Activated T-cell treated with anti-CD3 and anti-CD28 coated beads for 4 hours (primary cell): ENCODE measurements around the gene ATG16L1.

Experiments used
- DNase-seq: peaks from one replicate; pipeline ENCODE4 v3.0.0-alpha.2; 2020

Gene ATG16L1

GRCh38 chr2:233338046-233338445 lies 86.6 kb downstream of the ATG16L1 start:
- DNase-seq: no peak

GRCh38 chr2:233338812-233339368 lies 87.4 kb downstream of the ATG16L1 start:
- no peak for DNase-seq

GRCh38 chr2:233339427-233339826 lies 88.0 kb downstream of the ATG16L1 start:
- no peak for DNase-seq

- no peak for DNase-seq
Observed at GRCh38 chr2:233341296-233341695, 89.8 kb downstream of the ATG16L1 start.

- DNase-seq: no peak
Observed at GRCh38 chr2:233342301-233342700, 90.8 kb downstream of the ATG16L1 start.

- no peak for DNase-seq
Observed at GRCh38 chr2:233343171-233343705, 91.8 kb downstream of the ATG16L1 start.
